ENCODE measurements around the gene ZNF267.
"Not testable (repeated sequence)": the region's sequence is repeated elsewhere in the genome, so short reads cannot be mapped to it uniquely, and the experiment has no call there.

Gene ZNF267

GRCh38 chr16:31880322-31880979, 6.8 kb downstream of the ZNF267 start:
- Histone ChIP-seq H3K9ac (ENCODE audit: low read length) (no peak overlapping the region), H3K4me3 (ENCODE audit: low read length) (no peak overlapping the region), H3K4me1 (ENCODE audit: control insufficient read depth, insufficient read depth, low read length) (peaks cover 36% of the 10 kb centered on the region), H3K27me3 (replicated peaks; ENCODE audit: control insufficient read depth, insufficient read depth, low read length) (no peaks in the 10 kb centered on the region), H3K9me3 (ENCODE audit: control insufficient read depth, low read length) (no peaks in the 10 kb centered on the region), H3K36me3 (ENCODE audit: control insufficient read depth, insufficient read depth, low read length, severe bottlenecking) (peaks cover 35% of the 10 kb centered on the region)
- DNase-seq (ENCODE audit: low read depth): peak; percentile 65

- Histone ChIP-seq H3K4me1 (ENCODE audit: control insufficient read depth, insufficient read depth, low read length) (no peaks in the 10 kb centered on the region), H3K9me3 (ENCODE audit: control insufficient read depth, low read length) (peaks cover 38% of the 10 kb centered on the region), H3K9ac (ENCODE audit: low read length) (no peak overlapping the region), H3K27me3 (replicated peaks; ENCODE audit: control insufficient read depth, insufficient read depth, low read length) (no peaks in the 10 kb centered on the region), H3K4me3 (ENCODE audit: low read length) (peak overlapping the region; percentile 0), H3K36me3 (ENCODE audit: control insufficient read depth, insufficient read depth, low read length, severe bottlenecking) (peaks cover 79% of the 10 kb centered on the region)
- DNase-seq (ENCODE audit: low read depth): no peak
These were observed 12.6 kb downstream of the ZNF267 start for GRCh38 chr16:31886227-31886626.

GRCh38 chr16:31888735-31889134, 15.1 kb downstream of the ZNF267 start:
- no peak overlapping the region for H3K4me3 ChIP-seq (ENCODE audit: low read length)
- H3K36me3 ChIP-seq (ENCODE audit: control insufficient read depth, insufficient read depth, low read length, severe bottlenecking): peaks cover 89% of the 10 kb centered on the region
- no peak overlapping the region for H3K9ac ChIP-seq (ENCODE audit: low read length)
- no peaks in the 10 kb centered on the region for H3K4me1 ChIP-seq (ENCODE audit: control insufficient read depth, insufficient read depth, low read length)
- H3K9me3 ChIP-seq (ENCODE audit: control insufficient read depth, low read length): peaks cover 48% of the 10 kb centered on the region
- no peak for DNase-seq (ENCODE audit: low read depth)
- H3K27me3 ChIP-seq (replicated peaks; ENCODE audit: control insufficient read depth, insufficient read depth, low read length): no peaks in the 10 kb centered on the region

GRCh38 chr16:31892111-31892510, 18.5 kb downstream of the ZNF267 start:
- not testable (repeated sequence) for H3K4me1 ChIP-seq (ENCODE audit: control insufficient read depth, insufficient read depth, low read length); H3K9ac ChIP-seq (ENCODE audit: low read length); DNase-seq (ENCODE audit: low read depth); H3K4me3 ChIP-seq (ENCODE audit: low read length); H3K27me3 ChIP-seq (replicated peaks; ENCODE audit: control insufficient read depth, insufficient read depth, low read length)
- Histone ChIP-seq H3K36me3 (ENCODE audit: control insufficient read depth, insufficient read depth, low read length, severe bottlenecking) (peaks cover 92% of the 10 kb centered on the region), H3K9me3 (ENCODE audit: control insufficient read depth, low read length) (peaks cover 65% of the 10 kb centered on the region)

- H3K9me3 ChIP-seq (ENCODE audit: control insufficient read depth, low read length): peaks cover 74% of the 10 kb centered on the region
- DNase-seq (ENCODE audit: low read depth): no peak
- H3K27me3 ChIP-seq (replicated peaks; ENCODE audit: control insufficient read depth, insufficient read depth, low read length): no peaks in the 10 kb centered on the region
- H3K9ac ChIP-seq (ENCODE audit: low read length): no peak overlapping the region
- no peaks in the 10 kb centered on the region for H3K4me1 ChIP-seq (ENCODE audit: control insufficient read depth, insufficient read depth, low read length)
- H3K4me3 ChIP-seq (ENCODE audit: low read length): no peak overlapping the region
- H3K36me3 ChIP-seq (ENCODE audit: control insufficient read depth, insufficient read depth, low read length, severe bottlenecking): peaks cover 96% of the 10 kb centered on the region
These were observed 20.2 kb downstream of the ZNF267 start for GRCh38 chr16:31893824-31894223.

- no peak for DNase-seq (ENCODE audit: low read depth)
- no peak overlapping the region for H3K9ac ChIP-seq (ENCODE audit: low read length)
- H3K36me3 ChIP-seq (ENCODE audit: control insufficient read depth, insufficient read depth, low read length, severe bottlenecking): peaks cover 75% of the 10 kb centered on the region
- no peaks in the 10 kb centered on the region for H3K27me3 ChIP-seq (replicated peaks; ENCODE audit: control insufficient read depth, insufficient read depth, low read length)
- peak overlapping the region; percentile 50 for H3K4me3 ChIP-seq (ENCODE audit: low read length)
- peaks cover 56% of the 10 kb centered on the region for H3K9me3 ChIP-seq (ENCODE audit: control insufficient read depth, low read length)
- H3K4me1 ChIP-seq (ENCODE audit: control insufficient read depth, insufficient read depth, low read length): no peaks in the 10 kb centered on the region
These were observed 23.7 kb downstream of the ZNF267 start for GRCh38 chr16:31897283-31897682.

GRCh38 chr16:31899505-31899904, 25.9 kb downstream of the ZNF267 start:
- Histone ChIP-seq H3K9ac (ENCODE audit: low read length) (no peak overlapping the region), H3K9me3 (ENCODE audit: control insufficient read depth, low read length) (peaks cover 50% of the 10 kb centered on the region), H3K4me1 (ENCODE audit: control insufficient read depth, insufficient read depth, low read length) (no peaks in the 10 kb centered on the region), H3K27me3 (replicated peaks; ENCODE audit: control insufficient read depth, insufficient read depth, low read length) (no peaks in the 10 kb centered on the region), H3K36me3 (ENCODE audit: control insufficient read depth, insufficient read depth, low read length, severe bottlenecking) (peaks cover 53% of the 10 kb centered on the region), H3K4me3 (ENCODE audit: low read length) (no peak overlapping the region)
- DNase-seq (ENCODE audit: low read depth): no peak

GRCh38 chr16:31904571-31904970, 31.0 kb downstream of the ZNF267 start:
- DNase-seq (ENCODE audit: low read depth); H3K4me3 ChIP-seq (ENCODE audit: low read length); H3K4me1 ChIP-seq (ENCODE audit: control insufficient read depth, insufficient read depth, low read length); H3K27me3 ChIP-seq (replicated peaks; ENCODE audit: control insufficient read depth, insufficient read depth, low read length); H3K9ac ChIP-seq (ENCODE audit: low read length): not testable (repeated sequence)
- peaks cover 38% of the 10 kb centered on the region for H3K36me3 ChIP-seq (ENCODE audit: control insufficient read depth, insufficient read depth, low read length, severe bottlenecking)
- H3K9me3 ChIP-seq (ENCODE audit: control insufficient read depth, low read length): peaks cover 41% of the 10 kb centered on the region

GRCh38 chr16:31913668-31914067, 40.1 kb downstream of the ZNF267 start:
- Histone ChIP-seq H3K36me3 (ENCODE audit: control insufficient read depth, insufficient read depth, low read length, severe bottlenecking) (peaks cover 92% of the 10 kb centered on the region), H3K9me3 (ENCODE audit: control insufficient read depth, low read length) (peaks cover 100% of the 10 kb centered on the region), H3K4me1 (ENCODE audit: control insufficient read depth, insufficient read depth, low read length) (no peaks in the 10 kb centered on the region), H3K4me3 (ENCODE audit: low read length) (peak overlapping the region; percentile 76), H3K9ac (ENCODE audit: low read length) (no peak overlapping the region), H3K27me3 (replicated peaks; ENCODE audit: control insufficient read depth, insufficient read depth, low read length) (no peaks in the 10 kb centered on the region)
- DNase-seq (ENCODE audit: low read depth): no peak

- DNase-seq (ENCODE audit: low read depth): no peak
- Histone ChIP-seq H3K9me3 (ENCODE audit: control insufficient read depth, low read length) (peaks cover 100% of the 10 kb centered on the region), H3K4me1 (ENCODE audit: control insufficient read depth, insufficient read depth, low read length) (no peaks in the 10 kb centered on the region), H3K4me3 (ENCODE audit: low read length) (peak overlapping the region; percentile 76), H3K36me3 (ENCODE audit: control insufficient read depth, insufficient read depth, low read length, severe bottlenecking) (peaks cover 88% of the 10 kb centered on the region), H3K9ac (ENCODE audit: low read length) (no peak overlapping the region), H3K27me3 (replicated peaks; ENCODE audit: control insufficient read depth, insufficient read depth, low read length) (no peaks in the 10 kb centered on the region)
These were observed 42.5 kb downstream of the ZNF267 start for GRCh38 chr16:31916056-31916488.

- H3K4me1 ChIP-seq (ENCODE audit: control insufficient read depth, insufficient read depth, low read length): no peaks in the 10 kb centered on the region
- no peak overlapping the region for H3K9ac ChIP-seq (ENCODE audit: low read length)
- peaks cover 100% of the 10 kb centered on the region for H3K9me3 ChIP-seq (ENCODE audit: control insufficient read depth, low read length)
- DNase-seq (ENCODE audit: low read depth): no peak
- H3K36me3 ChIP-seq (ENCODE audit: control insufficient read depth, insufficient read depth, low read length, severe bottlenecking): peaks cover 46% of the 10 kb centered on the region
- H3K4me3 ChIP-seq (ENCODE audit: low read length): peak overlapping the region; percentile 76
- no peaks in the 10 kb centered on the region for H3K27me3 ChIP-seq (replicated peaks; ENCODE audit: control insufficient read depth, insufficient read depth, low read length)
These were observed 46.8 kb downstream of the ZNF267 start for GRCh38 chr16:31920373-31920772.

GRCh38 chr16:31951806-31952205, 78.2 kb downstream of the ZNF267 start:
- H3K36me3 ChIP-seq (ENCODE audit: control insufficient read depth, insufficient read depth, low read length, severe bottlenecking); H3K9ac ChIP-seq (ENCODE audit: low read length); H3K9me3 ChIP-seq (ENCODE audit: control insufficient read depth, low read length); DNase-seq (ENCODE audit: low read depth); H3K27me3 ChIP-seq (replicated peaks; ENCODE audit: control insufficient read depth, insufficient read depth, low read length); H3K4me3 ChIP-seq (ENCODE audit: low read length); H3K4me1 ChIP-seq (ENCODE audit: control insufficient read depth, insufficient read depth, low read length): not testable (repeated sequence)

Measured in adipocyte (in vitro differentiated cells).